GM12875 (cell line): ENCODE measurements around the gene BATF2.
A peak's percentile ranks its signal among the peaks of the same experiment; 100 is the strongest.

ENCODE experiments used
- H3K4me3 ChIP-seq: one replicate; pipeline ENCODE4 v1.5.1; 2011; ENCODE audit warnings: low read depth, low read length, control low read depth
- TF ChIP-seq, protein P1 (sequence below): IDR thresholded peaks from 2 replicates; pipeline ENCODE4 v1.5.1; 2011; ENCODE audit warnings: low read depth, mild to moderate bottlenecking, control low read depth, inconsistent platforms, low read length, moderate library complexity, borderline replicate concordance; ENCODE audit not compliant: insufficient read depth

The BATF2 gene

GRCh38 chr11:65021509-65021908 lies 24.7 kb upstream of the BATF2 start:
- H3K4me3 ChIP-seq = no peak overlapping the region
- TF ChIP-seq, protein P1, sequence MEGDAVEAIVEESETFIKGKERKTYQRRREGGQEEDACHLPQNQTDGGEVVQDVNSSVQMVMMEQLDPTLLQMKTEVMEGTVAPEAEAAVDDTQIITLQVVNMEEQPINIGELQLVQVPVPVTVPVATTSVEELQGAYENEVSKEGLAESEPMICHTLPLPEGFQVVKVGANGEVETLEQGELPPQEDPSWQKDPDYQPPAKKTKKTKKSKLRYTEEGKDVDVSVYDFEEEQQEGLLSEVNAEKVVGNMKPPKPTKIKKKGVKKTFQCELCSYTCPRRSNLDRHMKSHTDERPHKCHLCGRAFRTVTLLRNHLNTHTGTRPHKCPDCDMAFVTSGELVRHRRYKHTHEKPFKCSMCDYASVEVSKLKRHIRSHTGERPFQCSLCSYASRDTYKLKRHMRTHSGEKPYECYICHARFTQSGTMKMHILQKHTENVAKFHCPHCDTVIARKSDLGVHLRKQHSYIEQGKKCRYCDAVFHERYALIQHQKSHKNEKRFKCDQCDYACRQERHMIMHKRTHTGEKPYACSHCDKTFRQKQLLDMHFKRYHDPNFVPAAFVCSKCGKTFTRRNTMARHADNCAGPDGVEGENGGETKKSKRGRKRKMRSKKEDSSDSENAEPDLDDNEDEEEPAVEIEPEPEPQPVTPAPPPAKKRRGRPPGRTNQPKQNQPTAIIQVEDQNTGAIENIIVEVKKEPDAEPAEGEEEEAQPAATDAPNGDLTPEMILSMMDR = no peak

GRCh38 chr11:65021003-65021402 lies 24.2 kb upstream of the BATF2 start:
- no peak overlapping the region for H3K4me3 ChIP-seq
- TF ChIP-seq, protein P1 = no peak

DNA sequence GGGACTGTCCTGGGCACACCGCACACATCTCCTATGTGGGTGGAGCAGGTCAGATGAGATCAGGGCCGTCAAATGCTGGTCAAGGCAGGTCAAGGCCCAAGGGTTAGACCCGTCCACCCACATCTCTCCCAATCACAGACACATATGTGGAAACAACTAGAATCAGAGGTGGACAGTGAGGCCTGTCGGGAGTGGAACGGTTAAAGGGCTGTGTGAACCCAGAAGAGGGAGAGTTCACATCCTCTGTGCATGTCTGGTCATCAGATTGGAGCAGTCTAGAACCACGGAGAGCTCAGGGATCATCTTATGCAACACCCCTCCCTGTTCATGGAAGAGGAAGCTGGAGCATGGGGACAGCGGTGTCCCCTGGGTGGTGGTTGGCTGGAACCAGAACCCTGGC lies 23.1 kb upstream of the BATF2 start:
- TF ChIP-seq, protein P1 = no peak
- no peak overlapping the region for H3K4me3 ChIP-seq

DNA sequence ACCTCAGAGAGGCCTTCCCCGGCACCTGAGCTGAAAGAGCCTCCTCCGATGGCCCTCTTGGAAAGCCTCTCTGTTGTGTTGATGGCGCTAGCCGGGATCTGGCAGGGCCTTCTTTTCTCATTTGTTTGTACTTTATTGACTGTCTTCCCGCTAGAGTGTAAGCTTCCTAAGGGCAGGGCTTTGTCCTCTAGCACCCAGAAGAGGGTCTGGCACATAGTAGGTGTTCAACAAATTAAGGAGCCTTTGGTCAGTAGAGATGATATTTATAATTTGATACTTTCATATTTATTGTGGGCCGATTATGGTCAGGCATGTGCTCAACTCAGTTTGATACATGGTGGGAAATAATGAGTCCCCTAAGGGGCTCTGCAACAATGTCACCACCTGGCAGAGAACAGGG lies 21.2 kb upstream of the BATF2 start:
- H3K4me3 ChIP-seq = no peak overlapping the region
- TF ChIP-seq, protein P1 = no peak

DNA sequence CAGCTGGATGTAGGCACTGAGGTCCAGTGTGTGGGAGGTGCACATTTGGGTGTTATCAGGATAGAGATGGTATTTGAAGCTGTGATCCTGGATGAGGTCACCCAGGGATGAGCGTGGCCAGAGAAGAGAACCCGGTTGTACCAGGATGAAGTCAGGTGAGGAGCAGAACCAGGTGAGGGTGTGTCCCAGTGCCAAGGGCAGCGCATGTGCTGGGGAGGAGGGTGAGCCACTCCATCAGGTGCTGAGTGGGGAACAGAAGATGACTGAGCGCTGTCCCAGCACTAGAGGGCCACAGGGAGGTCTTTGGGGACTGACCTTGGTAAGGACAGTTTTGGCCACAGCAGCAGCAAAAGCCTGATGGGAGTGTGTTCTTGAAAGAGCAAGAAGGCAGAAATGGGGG lies 19.9 kb upstream of the BATF2 start:
- TF ChIP-seq, protein P1 = no peak
- H3K4me3 ChIP-seq = no peak overlapping the region

- TF ChIP-seq, protein P1 = no peak
These were observed 18.0 kb upstream of the BATF2 start for GRCh38 chr11:65014726-65015227.

DNA sequence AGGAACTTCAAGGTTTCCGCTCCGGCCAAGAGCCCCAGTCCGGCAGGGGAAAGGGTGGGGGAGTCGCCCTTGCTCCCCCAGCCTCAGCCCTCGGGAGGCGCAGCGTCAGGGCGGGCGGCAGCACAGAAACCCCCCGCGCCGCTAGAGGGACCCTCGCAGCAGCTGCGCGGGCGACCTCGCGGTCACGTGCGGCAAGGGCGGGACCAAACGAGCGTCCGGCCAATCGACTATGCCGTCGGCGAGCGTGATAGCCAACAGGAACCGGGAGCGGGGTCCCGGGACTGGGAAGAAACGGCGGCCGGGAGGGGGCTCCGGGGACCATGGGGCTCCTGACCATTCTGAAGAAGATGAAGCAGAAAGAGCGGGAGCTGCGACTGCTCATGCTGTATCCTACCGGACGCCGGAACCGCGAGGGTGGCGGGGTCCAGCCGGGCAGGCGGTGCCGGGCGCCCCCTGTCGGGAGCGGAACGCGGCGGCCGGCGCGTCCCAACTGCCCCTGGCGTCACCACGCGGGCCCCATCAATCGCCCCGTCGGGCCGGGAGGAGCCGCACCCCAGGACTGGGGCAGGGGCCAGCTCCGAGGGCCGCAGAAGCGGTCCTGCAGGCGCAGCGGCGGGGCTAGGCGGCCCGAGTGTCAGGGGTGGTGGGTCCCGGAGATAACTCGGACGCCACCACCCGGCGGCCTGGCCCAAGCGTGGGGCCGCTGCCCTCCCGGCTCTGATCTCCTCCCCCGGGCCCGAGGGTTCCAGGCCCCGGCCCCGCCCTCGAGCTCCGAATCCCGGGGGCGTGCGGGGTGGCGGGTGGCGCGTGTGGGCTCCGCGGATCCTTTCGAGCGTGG lies 17.3 kb upstream of the BATF2 start, which contains the start of gene ARL2:
ARL2 (plus strand) TSS at position 273 of the 838 bp plus-strand sequence; CDS start at position 321, 48 bp downstream.
- TF ChIP-seq, protein P1 = peak; percentile 92
- H3K4me3 ChIP-seq = peak within 1 kb of the TSS; percentile 87

More at GRCh38 chr11:65014726-65015227, 18.0 kb upstream of the BATF2 start:
- peak overlapping the region; percentile 87 for H3K4me3 ChIP-seq
